A673 (cell line): ENCODE results near the gene COL16A1.

Experiments
- CTCF ChIP-seq: fragments of 300-800, 200-600 bp; sonication (generic); conservative IDR thresholded peaks from 2 replicates; pipeline ENCODE4 v1.5.1; 2017; ENCODE audit warnings: low read depth, mild to moderate bottlenecking, antibody characterized with exemption, low read length, moderate library complexity, mixed read lengths
- EZH2 ChIP-seq: fragments of 200-600 bp; sonication (generic); IDR thresholded peaks from 2 replicates; pipeline ENCODE4 v1.6.1; 2017; ENCODE audit warnings: borderline replicate concordance, low read depth, mild to moderate bottlenecking, mixed read lengths, antibody characterized with exemption, low read length; ENCODE audit not compliant: poor library complexity, severe bottlenecking

GRCh38 chr1:31703431-31704270 lies at the start of gene COL16A1:
- TF ChIP-seq CTCF (no peak), EZH2 (no peak)
